ENCODE measurements around the gene C11orf97.
"Not testable (repeated sequence)": the region's sequence is repeated elsewhere in the genome, so short reads cannot be mapped to it uniquely, and the experiment has no call there.

Gene C11orf97

GRCh38 chr11:94557992-94558391 is 45.7 kb downstream of the C11orf97 start:
- DNase-seq (ENCODE audit: low spot score) = no peak

GRCh38 chr11:94558468-94558867 is 46.2 kb downstream of the C11orf97 start:
- no peak for DNase-seq (ENCODE audit: low spot score)

- DNase-seq (ENCODE audit: low spot score) = no peak
These were observed 46.7 kb downstream of the C11orf97 start for GRCh38 chr11:94558932-94559331.

- no peak for DNase-seq (ENCODE audit: low spot score)
These were observed 47.1 kb downstream of the C11orf97 start for GRCh38 chr11:94559361-94559760.

GRCh38 chr11:94560834-94561233 is 48.6 kb downstream of the C11orf97 start:
- DNase-seq (ENCODE audit: low spot score) = no peak

- no peak for DNase-seq (ENCODE audit: low spot score)
These were observed 51.1 kb downstream of the C11orf97 start for GRCh38 chr11:94563176-94563847.

- no peak for DNase-seq (ENCODE audit: low spot score)
These were observed 51.7 kb downstream of the C11orf97 start for GRCh38 chr11:94563848-94564467.

GRCh38 chr11:94567181-94567670 is 55.0 kb downstream of the C11orf97 start, which contains the start of gene PIWIL4:
Gene PIWIL4 (plus strand): TSS chr11:94567368. CDS start chr11:94567519, 151 bp downstream.
- DNase-seq (ENCODE audit: low spot score) = no peak

- DNase-seq (ENCODE audit: low spot score) = no peak
These were observed 55.9 kb downstream of the C11orf97 start for GRCh38 chr11:94568200-94568599.

GRCh38 chr11:94568717-94569116 is 56.5 kb downstream of the C11orf97 start:
- no peak for DNase-seq (ENCODE audit: low spot score)

- not testable (repeated sequence) for DNase-seq (ENCODE audit: low spot score)
These were observed 60.7 kb downstream of the C11orf97 start for GRCh38 chr11:94572975-94573374.

- no peak for DNase-seq (ENCODE audit: low spot score)
These were observed 62.1 kb downstream of the C11orf97 start for GRCh38 chr11:94574193-94574961.

GRCh38 chr11:94576306-94576705 is 64.0 kb downstream of the C11orf97 start:
- DNase-seq (ENCODE audit: low spot score) = no peak

- no peak for DNase-seq (ENCODE audit: low spot score)
These were observed 65.6 kb downstream of the C11orf97 start for GRCh38 chr11:94577841-94578240.

Measured in CD4-positive, alpha-beta T cell treated with Interleukin-2 at 100 ng/mL for 4 hours (primary cell).